ENCODE data around the gene PILRB. TPM values are rescaled to one million over a fixed set of nuclear protein-coding genes. Genes with fewer than 3 reads are reported as not detected.
"Not testable (repeated sequence)": the region's sequence is repeated elsewhere in the genome, so short reads cannot be mapped to it uniquely, and the experiment has no call there.

The PILRB gene
- total RNA-seq, 4 donors from 2014 or later: 80.0 to 239 (median 113) TPM

- TF ChIP-seq POLR2AphosphoS5 (IDR thresholded peaks at IDR 0.05) (no peak), POLR2A (IDR thresholded peaks at IDR 0.05) (no peak), EP300 (IDR thresholded peaks at IDR 0.05; ENCODE audit: low read depth) (no peak), CTCF (IDR thresholded peaks at IDR 0.05) (no peak)
- no peak for DNase-seq
- Histone ChIP-seq H3K4me3 (peak within 1 kb of the TSS in 1 of 4 donors; percentile 14), H3K27ac (peak within 1 kb of the TSS in 3 of 4 donors; percentile 21 to 43 (median 29)), H3K4me1 (peaks cover 0 to 9% (median 0%) of the 10 kb centered on the region in 4 donors), H3K27me3 (no peaks in the 10 kb centered on the region), H3K36me3 (no peaks in the 10 kb centered on the region), H3K9me3 (no peaks in the 10 kb centered on the region)
- intact Hi-C loops (cut with DNase I; ENCODE audit: low total_unique reads) (no loop called here), in situ Hi-C loops (cut with MboI; ENCODE audit: low pct_ligation_motif_present in 1 of 4, low pct_unique_long_range_greater_than_20kb in 1 of 4, low sequenced_read_pairs in 3 of 4) (no loop called here)
- WGBS, 2 donors (ENCODE audit: low coverage in 1 of 2): 37 to 40% methylated on average over 1 to 7 of the region's 12 CpGs
Observed at GRCh38 chr7:100373261-100373831, 15.4 kb downstream of the PILRB start, which contains the start of gene PILRA. PILRA (plus strand) TSS chr7:100373487; CDS start chr7:100373657, 170 bp downstream.

GRCh38 chr7:100373870-100374598, 16.1 kb downstream of the PILRB start:
- DNase-seq; in situ Hi-C loops (cut with MboI; ENCODE audit: low pct_ligation_motif_present in 1 of 4, low pct_unique_long_range_greater_than_20kb in 1 of 4, low sequenced_read_pairs in 3 of 4); H3K36me3 ChIP-seq; H3K9me3 ChIP-seq; H3K27me3 ChIP-seq; intact Hi-C loops (cut with DNase I; ENCODE audit: low total_unique reads): not testable (repeated sequence)
- 40 to 76% methylated on average over 1 to 15 of the region's 15 CpGs for WGBS, 2 donors (ENCODE audit: low coverage in 1 of 2)
- peaks cover 0 to 14% (median 0%) of the 10 kb centered on the region in 4 donors for H3K4me1 ChIP-seq
- H3K27ac ChIP-seq: peak overlapping the region in 1 of 4 donors; percentile 43
- H3K4me3 ChIP-seq: peak overlapping the region in 1 of 4 donors; percentile 14

- H3K27me3 ChIP-seq: no peaks in the 10 kb centered on the region
- no peaks in the 10 kb centered on the region for H3K9me3 ChIP-seq
- H3K4me1 ChIP-seq: peaks cover 0 to 14% (median 0%) of the 10 kb centered on the region in 4 donors
- no peak overlapping the region for H3K4me3 ChIP-seq
- no peak overlapping the region for H3K27ac ChIP-seq
- no peak for DNase-seq
- TF ChIP-seq EP300 (IDR thresholded peaks at IDR 0.05; ENCODE audit: low read depth) (no peak), POLR2A (IDR thresholded peaks at IDR 0.05) (no peak), CTCF (IDR thresholded peaks at IDR 0.05) (no peak), POLR2AphosphoS5 (IDR thresholded peaks at IDR 0.05) (no peak)
- 82 to 86% methylated on average over 1 to 5 of the region's 5 CpGs for WGBS, 2 donors (ENCODE audit: low coverage in 1 of 2)
- intact Hi-C loops (cut with DNase I; ENCODE audit: low total_unique reads) (no loop called here), in situ Hi-C loops (cut with MboI; ENCODE audit: low pct_ligation_motif_present in 1 of 4, low pct_unique_long_range_greater_than_20kb in 1 of 4, low sequenced_read_pairs in 3 of 4) (no loop called here)
- H3K36me3 ChIP-seq: no peaks in the 10 kb centered on the region
Observed at GRCh38 chr7:100374601-100375000, 16.7 kb downstream of the PILRB start.

GRCh38 chr7:100376066-100376465, 18.1 kb downstream of the PILRB start:
- WGBS, 2 donors (ENCODE audit: low coverage in 1 of 2): 72 to 98% methylated on average over 3 of the region's 3 CpGs
- Histone ChIP-seq H3K9me3 (no peaks in the 10 kb centered on the region), H3K4me3 (no peak overlapping the region), H3K36me3 (no peaks in the 10 kb centered on the region), H3K27me3 (no peaks in the 10 kb centered on the region), H3K4me1 (peaks cover 0 to 14% (median 0%) of the 10 kb centered on the region in 4 donors), H3K27ac (no peak overlapping the region)
- no peak for DNase-seq
- TF ChIP-seq POLR2AphosphoS5 (IDR thresholded peaks at IDR 0.05): no peak
- no peak for TF ChIP-seq EP300 (IDR thresholded peaks at IDR 0.05; ENCODE audit: low read depth)
- TF ChIP-seq CTCF (IDR thresholded peaks at IDR 0.05): no peak
- TF ChIP-seq POLR2A (IDR thresholded peaks at IDR 0.05): no peak
- in situ Hi-C loops (cut with MboI; ENCODE audit: low pct_ligation_motif_present in 1 of 4, low pct_unique_long_range_greater_than_20kb in 1 of 4, low sequenced_read_pairs in 3 of 4): no loop called here
- intact Hi-C loops (cut with DNase I; ENCODE audit: low total_unique reads): no loop called here

All from transverse colon (tissue), 4 donors.